Umbilical cord (tissue), 2 donors: ENCODE results near the gene MRPL39. TPM values are rescaled to one million over a fixed set of nuclear protein-coding genes. Genes with fewer than 3 reads are reported as not detected.

ENCODE experiments used
- DNase-seq: peaks from one replicate; pipeline ENCODE4 v3.0.0-alpha.2; 2015; ENCODE audit warnings: low spot score
- total RNA-seq: library from RNA; depleted of rRNA; stranded (reverse); fragments of >200 nt; gene quantifications from one replicate; pipeline ENCODE4 v1.2.3, GENCODE V29; 2014; ENCODE audit warnings: low replicate concordance; ENCODE audit not compliant: insufficient read depth

The MRPL39 gene
- total RNA-seq, 1 donor from 2014 or later: 36.8 TPM

GRCh38 chr21:25569084-25569483, 38.2 kb downstream of the MRPL39 start:
- no peak for DNase-seq

GRCh38 chr21:25568246-25568645, 39.0 kb downstream of the MRPL39 start:
- peak; percentile 58 for DNase-seq

GRCh38 chr21:25567472-25567871, 39.8 kb downstream of the MRPL39 start:
- no peak for DNase-seq

GRCh38 chr21:25566645-25567044, 40.6 kb downstream of the MRPL39 start:
- DNase-seq: no peak

- no peak for DNase-seq
Observed at GRCh38 chr21:25565272-25566211, 41.7 kb downstream of the MRPL39 start.

GRCh38 chr21:25564349-25564948, 42.8 kb downstream of the MRPL39 start:
- DNase-seq: no peak

GRCh38 chr21:25563361-25564116, 43.7 kb downstream of the MRPL39 start:
- DNase-seq: no peak

GRCh38 chr21:25562660-25563059, 44.6 kb downstream of the MRPL39 start:
- DNase-seq: no peak

- DNase-seq: peak; percentile 77
Observed at GRCh38 chr21:25561668-25562641, 45.3 kb downstream of the MRPL39 start.

GRCh38 chr21:25560891-25561290, 46.4 kb downstream of the MRPL39 start:
- no peak for DNase-seq

- no peak for DNase-seq
Observed at GRCh38 chr21:25560271-25560685, 47.0 kb downstream of the MRPL39 start.

- no peak for DNase-seq
Observed at GRCh38 chr21:25559746-25560145, 47.5 kb downstream of the MRPL39 start.

- DNase-seq: no peak
Observed at GRCh38 chr21:25558123-25558522, 49.2 kb downstream of the MRPL39 start.

GRCh38 chr21:25557180-25557579, 50.1 kb downstream of the MRPL39 start:
- DNase-seq: no peak

GRCh38 chr21:25556091-25556490, 51.2 kb downstream of the MRPL39 start:
- no peak for DNase-seq

GRCh38 chr21:25555492-25555891, 51.8 kb downstream of the MRPL39 start:
- no peak for DNase-seq

- DNase-seq: no peak
Observed at GRCh38 chr21:25552856-25553255, 54.4 kb downstream of the MRPL39 start.

- no peak for DNase-seq
Observed at GRCh38 chr21:25551569-25551968, 55.7 kb downstream of the MRPL39 start.

GRCh38 chr21:25550352-25551120, 56.7 kb downstream of the MRPL39 start:
- DNase-seq: no peak

GRCh38 chr21:25541042-25541441, 66.2 kb downstream of the MRPL39 start:
- DNase-seq: no peak
